PC-3 (cell line): ENCODE data around the gene REX1BD. TPM values are rescaled to one million over a fixed set of nuclear protein-coding genes. Genes with fewer than 3 reads are reported as not detected.
A peak's percentile ranks its signal among the peaks of the same experiment; 100 is the strongest.

ENCODE experiments used
- ATAC-seq: fragments of 200-7000 bp; cut with Tn5 transposase; 2 replicates; pipeline ENCODE4 v1.9.1; 2020; ENCODE audit warnings: mild to moderate bottlenecking, moderate library complexity
- BruUV-seq: library from RNA; stranded (reverse); fragments of 400-500 nt; replicated peaks from 2 replicates; lab custom pipeline; 2021; lab: Mats Ljungman, UMichigan
- CTCF ChIA-PET: fragments of 300-600 bp; sonication (Branson Sonifier 250); formaldehyde crosslinking; loops from one replicate; lab custom pipeline; 2022; ENCODE audit warnings: antibody characterized with exemption; lab: Charles Lee
- POLR2A ChIA-PET: fragments of 300-600 bp; sonication (Branson Sonifier 250); formaldehyde crosslinking; loops from one replicate; lab custom pipeline; 2022; ENCODE audit warnings: antibody characterized with exemption; ENCODE audit not compliant: unreplicated experiment; lab: Charles Lee
- DNase-seq: peaks from one replicate; pipeline ENCODE4 v3.0.0-alpha.2; 2015
- H2AFZ ChIP-seq: fragments of 300-600 bp; sonication (generic); 2 replicates; pipeline ENCODE4 v1.6.0; 2016; ENCODE audit warnings: antibody characterized with exemption, low read length
- H3F3A ChIP-seq: fragments of 300-600 bp; sonication (generic); one replicate; pipeline ENCODE4 v1.6.0; 2017; ENCODE audit warnings: antibody characterized with exemption, low read length, control low read depth, mild to moderate bottlenecking; ENCODE audit not compliant: unreplicated experiment
- H3K27ac ChIP-seq: fragments of 300-600 bp; sonication (generic); 2 replicates; pipeline ENCODE4 v1.5.1; 2016; ENCODE audit warnings: mild to moderate bottlenecking, low read length
- H3K27me3 ChIP-seq: fragments of 300-600 bp; sonication (generic); 2 replicates; pipeline ENCODE4 v1.6.1; 2016; ENCODE audit warnings: low read length, mixed read lengths
- H3K36me3 ChIP-seq: fragments of 300-600 bp; sonication (generic); 2 replicates; pipeline ENCODE4 v1.6.1; 2016; ENCODE audit warnings: low read depth, mixed run types, low read length, mixed read lengths
- H3K4me1 ChIP-seq: fragments of 300-600 bp; sonication (generic); 2 replicates; pipeline ENCODE4 v1.5.1; 2016; ENCODE audit warnings: low read length; ENCODE audit not compliant: insufficient read depth
- H3K4me2 ChIP-seq: fragments of 300-600 bp; sonication (generic); 2 replicates; pipeline ENCODE4 v1.6.0; 2016; ENCODE audit warnings: low read length
- H3K4me3 ChIP-seq: fragments of 300-600 bp; sonication (generic); 2 replicates; pipeline ENCODE4 v1.5.1; 2016; ENCODE audit warnings: mild to moderate bottlenecking, low read length, mixed read lengths
- H3K79me2 ChIP-seq: fragments of 300-600 bp; sonication (generic); 2 replicates; pipeline ENCODE4 v1.6.1; 2017; ENCODE audit warnings: low read length, mixed read lengths
- H3K9ac ChIP-seq: fragments of 300-600 bp; sonication (generic); 2 replicates; pipeline ENCODE4 v1.6.0; 2016; ENCODE audit warnings: mild to moderate bottlenecking, low read length
- H3K9me2 ChIP-seq: fragments of 300-600 bp; sonication (generic); replicated peaks from 2 replicates; pipeline ENCODE4 v1.6.1; 2016; ENCODE audit warnings: mixed run types, low read length, mixed read lengths
- H3K9me3 ChIP-seq: fragments of 300-600 bp; sonication (generic); 2 replicates; pipeline ENCODE4 v1.6.1; 2016; ENCODE audit warnings: low read length, mixed read lengths
- H4K20me1 ChIP-seq: fragments of 300-600 bp; sonication (generic); 2 replicates; pipeline ENCODE4 v1.6.1; 2016; ENCODE audit warnings: low read length, mixed read lengths
- CTCF ChIP-seq: fragments of 300-600 bp; sonication (generic); conservative IDR thresholded peaks from 2 replicates; pipeline ENCODE4 v1.5.1; 2017; ENCODE audit warnings: antibody characterized with exemption, low read depth, mild to moderate bottlenecking, low read length
- EZH2 ChIP-seq: fragments of 300-600 bp; sonication (generic); IDR thresholded peaks from one replicate; pipeline ENCODE4 v1.6.1; 2017; ENCODE audit warnings: antibody characterized with exemption, mild to moderate bottlenecking, low read length; ENCODE audit not compliant: unreplicated experiment
- EZH2phosphoT487 ChIP-seq: fragments of 300-600 bp; sonication (generic); IDR thresholded peaks from 2 replicates; pipeline ENCODE4 v1.6.1; 2018; ENCODE audit warnings: mild to moderate bottlenecking, antibody characterized with exemption, low read length, borderline replicate concordance
- intact Hi-C: fragments of 100-400 bp; cut with micrococcal nuclease; formaldehyde crosslinking; loops from 2 replicates; pipeline ENCODE4 v1.9.0; 2023
- total RNA-seq: library from RNA; depleted of rRNA; stranded (reverse); fragments of >200 nt; gene quantifications from 2 replicates; pipeline ENCODE4 v1.2.3, GENCODE V29; 2014

REX1BD gene
- total RNA-seq, 1 experiment from 2014 or later, result 121 TPM

GRCh38 chr19:18542941-18543813, 45.4 kb upstream of the REX1BD start, which contains the start of gene FKBP8:
FKBP8 (minus strand) TSS chr19:18543573; CDS start chr19:18541970, 1,603 bp downstream.
- Histone ChIP-seq H3K9me3 (no peaks in the 10 kb centered on the region), H3K27me3 (no peaks in the 10 kb centered on the region), H4K20me1 (no peaks in the 10 kb centered on the region), H2AFZ (peak within 1 kb of the TSS; percentile 97), H3K27ac (no peak within 1 kb of the TSS), H3K79me2 (peaks cover 11% of the 10 kb centered on the region), H3K36me3 (peaks cover 5% of the 10 kb centered on the region; the same call in 1 of the 2 replicates), H3K9ac (peak within 1 kb of the TSS; percentile 46; the same call in 1 of the 2 replicates), H3K4me2 (peak within 1 kb of the TSS; percentile 94), H3K4me3 (peak within 1 kb of the TSS; percentile 72), H3K4me1 (peaks cover 13% of the 10 kb centered on the region; the same call in 1 of the 2 replicates), H3F3A (no peaks in the 10 kb centered on the region), H3K9me2 (no peaks in the 10 kb centered on the region)
- CTCF ChIA-PET, result no interaction called here
- no TSS peak for BruUV-seq
- POLR2A ChIA-PET, result no interaction called here
- DNase-seq (peak; percentile 91), ATAC-seq (peak; percentile 98)
- intact Hi-C loops, result no loop called here
- TF ChIP-seq EZH2, result no peak
- no peak for TF ChIP-seq EZH2phosphoT487

GRCh38 chr19:18543814-18544475, 44.7 kb upstream of the REX1BD start:
- intact Hi-C loops, result no loop called here

More at GRCh38 chr19:18543814-18544475, 44.7 kb upstream of the REX1BD start:
- Histone ChIP-seq H3K27me3 (no peaks in the 10 kb centered on the region), H2AFZ (peak overlapping the region; percentile 97), H4K20me1 (no peaks in the 10 kb centered on the region), H3K9me2 (no peaks in the 10 kb centered on the region), H3K27ac (no peak overlapping the region), H3F3A (no peaks in the 10 kb centered on the region), H3K9me3 (no peaks in the 10 kb centered on the region), H3K36me3 (peaks cover 5% of the 10 kb centered on the region; the same call in 1 of the 2 replicates), H3K4me1 (peaks cover 13% of the 10 kb centered on the region; the same call in 1 of the 2 replicates), H3K79me2 (peaks cover 11% of the 10 kb centered on the region), H3K4me3 (peak overlapping the region; percentile 70), H3K9ac (no peak overlapping the region), H3K4me2 (peak overlapping the region; percentile 94)
- CTCF ChIA-PET, result no interaction called here
- DNase-seq, result peak; percentile 87
- TSS peak; percentile 28 for BruUV-seq
- TF ChIP-seq CTCF, result 0 out of 2 replicates have a peak, but pooled peaks have one; percentile 13
- TF ChIP-seq EZH2, result no peak
- POLR2A ChIA-PET, result interaction anchor here (0.6 kb wide), 1 partner anchor 13 kb away, joined by 4 read pairs; no protein-coding TSS in a partner anchor
- ATAC-seq, result peak; percentile 83
